Measurements from ENCODE around the gene ZNF492.

The ZNF492 gene

GRCh38 chr19:22617614-22618320, 16.4 kb upstream of the ZNF492 start:
- no peak overlapping the region for H3K4me2 ChIP-seq
- no peaks in the 10 kb centered on the region for H3K36me3 ChIP-seq (ENCODE audit: insufficient read depth)
- no peaks in the 10 kb centered on the region for H3K27me3 ChIP-seq (ENCODE audit: insufficient read depth, low read depth)
- no peaks in the 10 kb centered on the region for H3K4me1 ChIP-seq (ENCODE audit: low read depth, poor library complexity, severe bottlenecking)
- no peaks in the 10 kb centered on the region for H4K20me1 ChIP-seq (ENCODE audit: insufficient read depth)
- H3K9ac ChIP-seq, result no peak overlapping the region
- TF ChIP-seq CTCF (conservative IDR thresholded peaks at IDR 0.05; ENCODE audit: low read depth, low read length), result no peak
- no peaks in the 10 kb centered on the region for H3K79me2 ChIP-seq (ENCODE audit: insufficient read depth, low read depth)
- H2AFZ ChIP-seq (ENCODE audit: low read depth), result no peak overlapping the region
- H3K27ac ChIP-seq, result no peak overlapping the region
- no peak overlapping the region for H3K4me3 ChIP-seq (IDR thresholded peaks at IDR 0.05; ENCODE audit: insufficient read depth, low read depth, low read length)

GRCh38 chr19:22619371-22619770, 14.8 kb upstream of the ZNF492 start:
- Histone ChIP-seq H3K27me3 (ENCODE audit: insufficient read depth, low read depth) (no peaks in the 10 kb centered on the region), H3K9ac (no peak overlapping the region), H2AFZ (ENCODE audit: low read depth) (no peak overlapping the region), H4K20me1 (ENCODE audit: insufficient read depth) (no peaks in the 10 kb centered on the region), H3K79me2 (ENCODE audit: insufficient read depth, low read depth) (no peaks in the 10 kb centered on the region), H3K27ac (no peak overlapping the region), H3K4me3 (IDR thresholded peaks at IDR 0.05; ENCODE audit: insufficient read depth, low read depth, low read length) (no peak overlapping the region), H3K4me2 (no peak overlapping the region), H3K4me1 (ENCODE audit: low read depth, poor library complexity, severe bottlenecking) (no peaks in the 10 kb centered on the region), H3K36me3 (ENCODE audit: insufficient read depth) (no peaks in the 10 kb centered on the region)
- no peak for TF ChIP-seq CTCF (conservative IDR thresholded peaks at IDR 0.05; ENCODE audit: low read depth, low read length)

GRCh38 chr19:22619932-22620331, 14.2 kb upstream of the ZNF492 start:
- no peaks in the 10 kb centered on the region for H3K27me3 ChIP-seq (ENCODE audit: insufficient read depth, low read depth)
- TF ChIP-seq CTCF (conservative IDR thresholded peaks at IDR 0.05; ENCODE audit: low read depth, low read length), result no peak
- no peaks in the 10 kb centered on the region for H3K36me3 ChIP-seq (ENCODE audit: insufficient read depth)
- H3K4me1 ChIP-seq (ENCODE audit: low read depth, poor library complexity, severe bottlenecking), result no peaks in the 10 kb centered on the region
- H4K20me1 ChIP-seq (ENCODE audit: insufficient read depth), result no peaks in the 10 kb centered on the region
- no peak overlapping the region for H3K27ac ChIP-seq
- no peaks in the 10 kb centered on the region for H3K79me2 ChIP-seq (ENCODE audit: insufficient read depth, low read depth)
- no peak overlapping the region for H2AFZ ChIP-seq (ENCODE audit: low read depth)
- H3K4me3 ChIP-seq (IDR thresholded peaks at IDR 0.05; ENCODE audit: insufficient read depth, low read depth, low read length), result no peak overlapping the region
- H3K4me2 ChIP-seq, result no peak overlapping the region
- H3K9ac ChIP-seq, result no peak overlapping the region

GRCh38 chr19:22620401-22620800, 13.7 kb upstream of the ZNF492 start:
- no peak overlapping the region for H3K4me3 ChIP-seq (IDR thresholded peaks at IDR 0.05; ENCODE audit: insufficient read depth, low read depth, low read length)
- no peak overlapping the region for H2AFZ ChIP-seq (ENCODE audit: low read depth)
- no peak for TF ChIP-seq CTCF (conservative IDR thresholded peaks at IDR 0.05; ENCODE audit: low read depth, low read length)
- H3K79me2 ChIP-seq (ENCODE audit: insufficient read depth, low read depth), result no peaks in the 10 kb centered on the region
- H3K4me2 ChIP-seq, result no peak overlapping the region
- no peaks in the 10 kb centered on the region for H3K4me1 ChIP-seq (ENCODE audit: low read depth, poor library complexity, severe bottlenecking)
- H3K36me3 ChIP-seq (ENCODE audit: insufficient read depth), result no peaks in the 10 kb centered on the region
- no peaks in the 10 kb centered on the region for H4K20me1 ChIP-seq (ENCODE audit: insufficient read depth)
- no peak overlapping the region for H3K27ac ChIP-seq
- no peak overlapping the region for H3K9ac ChIP-seq
- no peaks in the 10 kb centered on the region for H3K27me3 ChIP-seq (ENCODE audit: insufficient read depth, low read depth)
